H9 (cell line): Measurements from ENCODE around the gene CSMD2. TPM values are rescaled to one million over a fixed set of nuclear protein-coding genes. Genes with fewer than 3 reads are reported as not detected.

Experiments used
- DNase-seq: peaks from one replicate; pipeline ENCODE4 v3.0.0-alpha.2; 2017
- H2AFZ ChIP-seq: one replicate; pipeline ENCODE4 v1.6.1; 2013; ENCODE audit warnings: mild to moderate bottlenecking, low read length, control low read depth, moderate library complexity
- H2AK5ac ChIP-seq: 2 replicates; pipeline ENCODE4 v1.6.1; 2013; ENCODE audit warnings: low read length, control low read depth, mixed read lengths; ENCODE audit not compliant: insufficient read length
- H2BK120ac ChIP-seq: one replicate; pipeline ENCODE4 v1.6.1; 2013; ENCODE audit warnings: low read depth, mild to moderate bottlenecking, low read length, control low read depth, inconsistent platforms; ENCODE audit not compliant: poor library complexity, severe bottlenecking
- H2BK12ac ChIP-seq: 2 replicates; pipeline ENCODE4 v1.6.1; 2013; ENCODE audit warnings: low read length, control low read depth, mixed read lengths, low read depth; ENCODE audit not compliant: insufficient read length
- H2BK15ac ChIP-seq: 2 replicates; pipeline ENCODE4 v1.6.1; 2013; ENCODE audit warnings: low read depth, low read length, control low read depth
- H2BK20ac ChIP-seq: one replicate; pipeline ENCODE4 v1.6.1; 2013; ENCODE audit warnings: low read depth, mild to moderate bottlenecking, low read length, control low read depth, inconsistent platforms; ENCODE audit not compliant: poor library complexity, severe bottlenecking
- H2BK5ac ChIP-seq: 2 replicates; pipeline ENCODE4 v1.6.1; 2013; ENCODE audit warnings: low read length, control low read depth, mixed read lengths; ENCODE audit not compliant: insufficient read length
- H3K14ac ChIP-seq: 2 replicates; pipeline ENCODE4 v1.6.1; 2013; ENCODE audit warnings: low read length, control low read depth; ENCODE audit not compliant: insufficient read depth
- H3K18ac ChIP-seq: 2 replicates; pipeline ENCODE4 v1.6.1; 2013; ENCODE audit warnings: low read depth, mild to moderate bottlenecking, mixed read lengths, low read length, control low read depth; ENCODE audit not compliant: insufficient read length
- H3K23ac ChIP-seq: 2 replicates; pipeline ENCODE4 v1.6.1; 2013; ENCODE audit warnings: low read length, control low read depth, mixed read lengths, low read depth; ENCODE audit not compliant: insufficient read length
- H3K23me2 ChIP-seq: 2 replicates; pipeline ENCODE4 v1.6.1; 2013; ENCODE audit warnings: low read depth, mild to moderate bottlenecking, mixed read lengths, low read length, control low read depth; ENCODE audit not compliant: insufficient read length, poor library complexity, severe bottlenecking
- H3K27ac ChIP-seq: 2 replicates; pipeline ENCODE4 v1.5.1; 2013; ENCODE audit warnings: low read length, control low read depth, mixed read lengths, low read depth; ENCODE audit not compliant: insufficient read length
- H3K27me3 ChIP-seq: 2 replicates; pipeline ENCODE4 v1.6.1; 2013; ENCODE audit warnings: low read length, control low read depth, inconsistent platforms; ENCODE audit not compliant: insufficient read depth
- H3K4ac ChIP-seq: 2 replicates; pipeline ENCODE4 v1.6.1; 2013; ENCODE audit warnings: low read depth, mild to moderate bottlenecking, control low read depth, inconsistent platforms, low read length, moderate library complexity
- H3K4me1 ChIP-seq: 2 replicates; pipeline ENCODE4 v1.6.1; 2013; ENCODE audit warnings: low read length, control low read depth, inconsistent platforms; ENCODE audit not compliant: insufficient read depth
- H3K4me2 ChIP-seq: 2 replicates; pipeline ENCODE4 v1.6.1; 2013; ENCODE audit warnings: low read length, control low read depth, mixed read lengths; ENCODE audit not compliant: insufficient read length, insufficient read depth
- H3K56ac ChIP-seq: 2 replicates; pipeline ENCODE4 v1.6.1; 2013; ENCODE audit warnings: low read depth, mild to moderate bottlenecking, mixed read lengths, low read length, control low read depth; ENCODE audit not compliant: insufficient read length
- H3K79me1 ChIP-seq: 2 replicates; pipeline ENCODE4 v1.6.1; 2013; ENCODE audit warnings: low read depth, mild to moderate bottlenecking, moderate library complexity, low read length, control low read depth, inconsistent platforms; ENCODE audit not compliant: insufficient read depth, poor library complexity, severe bottlenecking
- H3K79me2 ChIP-seq: 2 replicates; pipeline ENCODE4 v1.6.1; 2013; ENCODE audit warnings: low read length, control low read depth, inconsistent platforms; ENCODE audit not compliant: insufficient read depth
- H3K9ac ChIP-seq: 2 replicates; pipeline ENCODE4 v1.6.1; 2013; ENCODE audit warnings: low read length, control low read depth, mixed read lengths; ENCODE audit not compliant: insufficient read length; ENCODE audit errors: extremely low read depth
- H3K9me3 ChIP-seq: one replicate; pipeline ENCODE4 v1.6.1; 2013; ENCODE audit warnings: low read depth, low read length, inconsistent platforms; ENCODE audit not compliant: control insufficient read depth
- H3T11ph ChIP-seq: one replicate; pipeline ENCODE4 v1.6.1; 2013; ENCODE audit warnings: mild to moderate bottlenecking, low read length, control low read depth, inconsistent platforms
- H4K20me1 ChIP-seq: one replicate; pipeline ENCODE4 v1.6.1; 2013; ENCODE audit not compliant: control insufficient read depth, insufficient read length, insufficient read depth
- H4K5ac ChIP-seq: 2 replicates; pipeline ENCODE4 v1.6.1; 2013; ENCODE audit warnings: low read depth, mild to moderate bottlenecking, mixed read lengths, low read length, control low read depth; ENCODE audit not compliant: insufficient read length
- H4K8ac ChIP-seq: replicated peaks from 2 replicates; pipeline ENCODE4 v1.6.1; 2013; ENCODE audit warnings: low read length, control low read depth, mixed read lengths, low read depth; ENCODE audit not compliant: insufficient read length
- H4K91ac ChIP-seq: 2 replicates; pipeline ENCODE4 v1.6.1; 2013; ENCODE audit warnings: low read depth, mild to moderate bottlenecking, moderate library complexity, mixed read lengths, low read length, control low read depth; ENCODE audit not compliant: insufficient read length
- H3K27ac Mint-ChIP-seq, 3 experiments: 2 replicates in 2 of 3; 3 replicates in 1 of 3; pipeline ENCODE4 v1.8.0; 2020 to 2021; ENCODE audit warnings: mixed read lengths in 3 of 3, mild to moderate bottlenecking in 1 of 3, moderate library complexity in 1 of 3
- H3K27me3 Mint-ChIP-seq: 2 replicates; pipeline ENCODE4 v1.8.0; 2021; ENCODE audit warnings: low read depth, mild to moderate bottlenecking, moderate library complexity, mixed read lengths
- H3K36me3 Mint-ChIP-seq, 3 experiments: 2 replicates in 2 of 3; 3 replicates in 1 of 3; pipeline ENCODE4 v1.8.0; 2020 to 2021; ENCODE audit warnings: low read depth in 3 of 3, mixed read lengths in 3 of 3; ENCODE audit not compliant: insufficient read depth in 1 of 3
- H3K4me1 Mint-ChIP-seq, 2 experiments: 2 replicates each; pipeline ENCODE4 v1.8.0; 2020; ENCODE audit warnings: mixed read lengths in 2 of 2
- H3K4me3 Mint-ChIP-seq, 2 experiments: 2 replicates in 1 of 2; 3 replicates in 1 of 2; pipeline ENCODE4 v1.8.0; 2020 to 2021; ENCODE audit warnings: mild to moderate bottlenecking in 2 of 2, mixed read lengths in 2 of 2, moderate library complexity in 1 of 2
- H3K9me3 Mint-ChIP-seq, 2 experiments: 2 replicates in 1 of 2; 3 replicates in 1 of 2; pipeline ENCODE4 v1.8.0; 2020; ENCODE audit warnings: mild to moderate bottlenecking in 2 of 2, mixed read lengths in 2 of 2, moderate library complexity in 1 of 2
- WGBS: extraction: QIAGEN DNeasy Blood & Tissue Kit; methylation state at CpG from one replicate; pipeline ENCODE4 v1.1.7; 2013; ENCODE audit warnings: missing lambda C conversion rate, low lambda C conversion rate, mixed read lengths; ENCODE audit not compliant: insufficient read length; ENCODE audit errors: extremely low coverage; 5-methylcytosine and 5-hydroxymethylcytosine counted together
- total RNA-seq: library from RNA; stranded (reverse); gene quantifications from 2 replicates; pipeline ENCODE4 v1.2.1, GENCODE V29; 2021
- TF ChIP-seq, protein P1 (sequence below): fragments of 200-600 bp; sonication (generic); conservative IDR thresholded peaks from 3 replicates; pipeline ENCODE4 v1.8.0; 2021; ENCODE audit warnings: antibody characterized with exemption, mild to moderate bottlenecking

The CSMD2 gene
- total RNA-seq, 1 experiment from 2014 or later, result 6.4 TPM

DNA sequence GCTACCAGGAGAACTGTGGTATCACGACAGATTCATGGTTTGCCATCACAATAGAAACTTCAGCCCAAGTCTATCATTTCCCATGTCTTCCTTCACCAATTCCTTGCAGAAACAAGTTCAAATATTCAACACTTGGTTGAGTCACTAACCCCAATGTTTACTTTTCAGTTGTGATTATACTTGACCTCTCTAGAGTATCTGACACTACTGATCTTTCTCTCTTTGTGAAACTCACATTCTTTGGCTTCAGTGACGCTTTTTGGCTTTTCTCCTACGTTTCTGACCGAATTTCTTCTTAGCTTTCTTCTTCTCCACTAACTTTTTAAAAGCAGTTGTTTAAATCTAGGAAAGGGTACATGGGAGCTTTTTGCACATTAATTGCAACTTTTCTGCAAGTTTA, 350.0 kb downstream of the CSMD2 start:
- no peaks in the 10 kb centered on the region for H4K20me1 ChIP-seq
- no peak overlapping the region for H3K27ac Mint-ChIP-seq
- H2BK20ac ChIP-seq, result no peak overlapping the region
- no peak overlapping the region for H3T11ph ChIP-seq
- H2AFZ ChIP-seq, result no peak overlapping the region
- H3K4me3 Mint-ChIP-seq, result no peak overlapping the region
- H2AK5ac ChIP-seq, result no peak overlapping the region
- no peaks in the 10 kb centered on the region for H3K79me2 ChIP-seq
- H3K27me3 Mint-ChIP-seq, result no peaks in the 10 kb centered on the region; the same call in 1 of the 2 replicates
- H3K79me1 ChIP-seq, result no peaks in the 10 kb centered on the region
- no peaks in the 10 kb centered on the region; a peak in 1 of 5 replicates for H3K9me3 Mint-ChIP-seq
- no peak overlapping the region for H3K4me2 ChIP-seq
- no peak overlapping the region for H3K18ac ChIP-seq
- H3K9ac ChIP-seq, result no peak overlapping the region
- H3K23me2 ChIP-seq, result no peaks in the 10 kb centered on the region
- H2BK15ac ChIP-seq, result no peak overlapping the region
- no peaks in the 10 kb centered on the region for H3K27me3 ChIP-seq
- H3K56ac ChIP-seq, result no peak overlapping the region
- peaks cover 0 to 19% (median 2%) of the 10 kb centered on the region in 3 experiments; a peak in 4 of 7 replicates for H3K36me3 Mint-ChIP-seq
- peaks cover 0 to 2% of the 10 kb centered on the region in 2 experiments; a peak in 1 of 4 replicates for H3K4me1 Mint-ChIP-seq
- H3K4ac ChIP-seq, result no peak overlapping the region
- no peak overlapping the region for H3K14ac ChIP-seq
- H2BK12ac ChIP-seq, result no peak overlapping the region
- TF ChIP-seq, protein P1, sequence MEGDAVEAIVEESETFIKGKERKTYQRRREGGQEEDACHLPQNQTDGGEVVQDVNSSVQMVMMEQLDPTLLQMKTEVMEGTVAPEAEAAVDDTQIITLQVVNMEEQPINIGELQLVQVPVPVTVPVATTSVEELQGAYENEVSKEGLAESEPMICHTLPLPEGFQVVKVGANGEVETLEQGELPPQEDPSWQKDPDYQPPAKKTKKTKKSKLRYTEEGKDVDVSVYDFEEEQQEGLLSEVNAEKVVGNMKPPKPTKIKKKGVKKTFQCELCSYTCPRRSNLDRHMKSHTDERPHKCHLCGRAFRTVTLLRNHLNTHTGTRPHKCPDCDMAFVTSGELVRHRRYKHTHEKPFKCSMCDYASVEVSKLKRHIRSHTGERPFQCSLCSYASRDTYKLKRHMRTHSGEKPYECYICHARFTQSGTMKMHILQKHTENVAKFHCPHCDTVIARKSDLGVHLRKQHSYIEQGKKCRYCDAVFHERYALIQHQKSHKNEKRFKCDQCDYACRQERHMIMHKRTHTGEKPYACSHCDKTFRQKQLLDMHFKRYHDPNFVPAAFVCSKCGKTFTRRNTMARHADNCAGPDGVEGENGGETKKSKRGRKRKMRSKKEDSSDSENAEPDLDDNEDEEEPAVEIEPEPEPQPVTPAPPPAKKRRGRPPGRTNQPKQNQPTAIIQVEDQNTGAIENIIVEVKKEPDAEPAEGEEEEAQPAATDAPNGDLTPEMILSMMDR, result no peak
- no peaks in the 10 kb centered on the region for H3K9me3 ChIP-seq
- H4K8ac ChIP-seq, result no peak overlapping the region
- H3K23ac ChIP-seq, result no peak overlapping the region
- no peak overlapping the region for H3K27ac ChIP-seq
- no peak overlapping the region for H2BK120ac ChIP-seq
- DNase-seq, result no peak
- H3K4me1 ChIP-seq, result no peaks in the 10 kb centered on the region
- H2BK5ac ChIP-seq, result no peak overlapping the region
- no peak overlapping the region for H4K5ac ChIP-seq
- no CpG with 5 or more reads among the region's 4 CpGs for WGBS
- H4K91ac ChIP-seq, result no peak overlapping the region
